Measurements from ENCODE around the gene C19orf53.

- TF ChIP-seq CTCF (IDR thresholded peaks at IDR 0.05) (no peak), POLR2A (IDR thresholded peaks at IDR 0.05) (no peak)
Measured at GRCh38 chr19:13738073-13738472, 36.2 kb upstream of the C19orf53 start.
